Liver (tissue), 9 donors: Measurements from ENCODE around the gene CACNA1C. TPM values are rescaled to one million over a fixed set of nuclear protein-coding genes. Genes with fewer than 3 reads are reported as not detected.

Source experiments
- DNase-seq: peaks from one replicate; pipeline ENCODE4 v3.0.0-alpha.2; 2017; ENCODE audit warnings: low spot score
- H3K27ac ChIP-seq, 2 donors: one replicate each; pipeline ENCODE4 v1.7.0; 2013; ENCODE audit warnings: inconsistent platforms in 2 of 2, low read length in 2 of 2, control low read depth in 1 of 2, low read depth in 1 of 2, mild to moderate bottlenecking in 1 of 2
- H3K27me3 ChIP-seq, 4 donors: one replicate each; pipeline versions ENCODE4 v1.6.1 to v1.7.0; 2013; ENCODE audit warnings: low read length in 3 of 4, inconsistent platforms in 1 of 4, mild to moderate bottlenecking in 1 of 4, moderate library complexity in 1 of 4; ENCODE audit not compliant: control insufficient read depth in 4 of 4, insufficient read depth in 4 of 4
- H3K36me3 ChIP-seq, 4 donors: one replicate each; pipeline versions ENCODE4 v1.6.1 to v1.7.0; 2013; ENCODE audit warnings: low read length in 3 of 4, mild to moderate bottlenecking in 3 of 4, low read depth in 1 of 4, moderate library complexity in 1 of 4; ENCODE audit not compliant: control insufficient read depth in 4 of 4, insufficient read depth in 3 of 4
- H3K4me1 ChIP-seq, 4 donors: one replicate each; pipeline versions ENCODE4 v1.6.1 to v1.7.0; 2013; ENCODE audit warnings: low read length in 3 of 4, mild to moderate bottlenecking in 3 of 4, moderate library complexity in 1 of 4; ENCODE audit not compliant: control insufficient read depth in 4 of 4, insufficient read depth in 4 of 4
- H3K4me3 ChIP-seq, 3 donors: one replicate each; pipeline versions ENCODE4 v1.6.1 to v1.7.0; 2013; ENCODE audit warnings: low read length in 3 of 3, control low read depth in 1 of 3, low read depth in 1 of 3, mild to moderate bottlenecking in 1 of 3
- H3K9ac ChIP-seq, 2 donors: one replicate each; pipeline ENCODE4 v1.7.0; 2013; ENCODE audit warnings: low read length in 2 of 2, mild to moderate bottlenecking in 2 of 2, moderate library complexity in 2 of 2, control low read depth in 1 of 2, low read depth in 1 of 2
- H3K9me3 ChIP-seq, 4 donors: one replicate each; pipeline versions ENCODE4 v1.6.1 to v1.7.0; 2013; ENCODE audit warnings: low read length in 3 of 4; ENCODE audit not compliant: control insufficient read depth in 4 of 4
- ATF3 ChIP-seq: IDR thresholded peaks from 2 replicates; pipeline ENCODE4 v1.6.1; 2016; ENCODE audit warnings: antibody characterized with exemption
- CTCF ChIP-seq: fragments of 150-350 bp; IDR thresholded peaks from 2 replicates; pipeline ENCODE4 v1.5.1; 2017; ENCODE audit warnings: improper control_type of control experiment, low read depth, low read length; ENCODE audit not compliant: missing input control
- EGR1 ChIP-seq, 2 donors: IDR thresholded peaks; 2 replicates each; pipeline ENCODE4 v1.6.1; 2016 to 2018; ENCODE audit warnings: antibody characterized with exemption in 2 of 2, low read depth in 2 of 2
- FOXA1 ChIP-seq: IDR thresholded peaks from 2 replicates; pipeline ENCODE4 v1.6.1; 2016; ENCODE audit warnings: antibody characterized with exemption
- FOXA2 ChIP-seq: IDR thresholded peaks from 2 replicates; pipeline ENCODE4 v1.6.1; 2016; ENCODE audit warnings: antibody characterized with exemption
- GABPA ChIP-seq, 2 donors: IDR thresholded peaks in 1 of 2; conservative IDR thresholded peaks in 1 of 2; 2 replicates each; pipeline ENCODE4 v1.6.1; 2016; ENCODE audit warnings: antibody characterized with exemption in 2 of 2, mild to moderate bottlenecking in 1 of 2, moderate library complexity in 1 of 2
- HNF4A ChIP-seq, 2 donors: conservative IDR thresholded peaks; 2 replicates each; pipeline ENCODE4 v1.6.1; 2016; ENCODE audit warnings: antibody characterized with exemption in 2 of 2, mild to moderate bottlenecking in 2 of 2
- HNF4G ChIP-seq: IDR thresholded peaks from 2 replicates; pipeline ENCODE4 v1.6.1; 2016; ENCODE audit warnings: antibody characterized with exemption
- JUND ChIP-seq, 2 donors: IDR thresholded peaks; 2 replicates each; pipeline ENCODE4 v1.6.1; 2016; ENCODE audit warnings: antibody characterized with exemption in 2 of 2
- MAX ChIP-seq: IDR thresholded peaks from 2 replicates; pipeline ENCODE4 v1.6.1; 2016; ENCODE audit warnings: antibody characterized with exemption
- NR2F2 ChIP-seq: IDR thresholded peaks from 2 replicates; pipeline ENCODE4 v1.6.1; 2016; ENCODE audit warnings: antibody characterized with exemption
- RAD21 ChIP-seq, 2 donors: IDR thresholded peaks; 2 replicates each; pipeline ENCODE4 v1.6.1; 2016; ENCODE audit warnings: antibody characterized with exemption in 2 of 2, mild to moderate bottlenecking in 2 of 2
- REST ChIP-seq: IDR thresholded peaks from 2 replicates; pipeline ENCODE4 v1.6.1; 2016; ENCODE audit warnings: antibody characterized with exemption, mild to moderate bottlenecking
- RXRA ChIP-seq, 2 donors: IDR thresholded peaks; 2 replicates each; pipeline ENCODE4 v1.6.1; 2017 to 2018; ENCODE audit warnings: antibody characterized with exemption in 2 of 2, mild to moderate bottlenecking in 1 of 2
- SP1 ChIP-seq: IDR thresholded peaks from 2 replicates; pipeline ENCODE4 v1.6.1; 2018; ENCODE audit warnings: antibody characterized with exemption, mild to moderate bottlenecking
- TAF1 ChIP-seq: conservative IDR thresholded peaks from 2 replicates; pipeline ENCODE4 v1.6.1; 2016; ENCODE audit warnings: antibody characterized with exemption, mild to moderate bottlenecking
- YY1 ChIP-seq: IDR thresholded peaks from 2 replicates; pipeline ENCODE4 v1.6.1; 2016; ENCODE audit warnings: antibody characterized with exemption, mild to moderate bottlenecking
- ZBTB33 ChIP-seq: IDR thresholded peaks from 2 replicates; pipeline ENCODE4 v1.6.1; 2016; ENCODE audit warnings: antibody characterized with exemption
- WGBS: extraction: QIAGEN DNeasy Blood & Tissue Kit; methylation state at CpG from one replicate; pipeline ENCODE4 v1.1.7; 2013; 5-methylcytosine and 5-hydroxymethylcytosine counted together
- polyA plus RNA-seq, 2 donors: library from polyadenylated mRNA; stranded (reverse) in 1 of 2; unstranded in 1 of 2; fragments of 200-250 nt in 1 of 2; fragments of >200 nt in 1 of 2; fragmentation: Nextera tagmentation in 1 of 2; extraction: Ambion mirVana in 1 of 2; gene quantifications; one replicate each; pipeline versions ENCODE4 v1.2.1 to v1.2.3, GENCODE V29; 2013 to 2015
- total RNA-seq, 2 donors: library from RNA; depleted of rRNA; stranded (reverse); fragments of >200 nt; gene quantifications; one replicate each; pipeline ENCODE4 v1.2.3, GENCODE V29; 2014
- donor health status: healthy.
- donor health status: healthy.
- donor health status: healthy.
- donor health status: healthy.
- donor health status: healthy.

CACNA1C gene
- total and polyA plus RNA-seq, 4 donors: 0.23 to 1.9 (median 0.41) TPM

- no peak overlapping the region for H3K27ac ChIP-seq
- no peak overlapping the region for H3K9ac ChIP-seq
- WGBS: 78% methylated on average over 13 of the region's 13 CpGs
- no peaks in the 10 kb centered on the region for H3K36me3 ChIP-seq
- H3K9me3 ChIP-seq: no peaks in the 10 kb centered on the region
- no peak overlapping the region for H3K4me3 ChIP-seq
- TF ChIP-seq ZBTB33: no peak
- H3K4me1 ChIP-seq: no peaks in the 10 kb centered on the region
- no peak for DNase-seq
- H3K27me3 ChIP-seq: no peaks in the 10 kb centered on the region
Measured at GRCh38 chr12:2541631-2542204, 488.9 kb downstream of the CACNA1C start.

GRCh38 chr12:2543801-2544200, 491.0 kb downstream of the CACNA1C start:
- no peaks in the 10 kb centered on the region for H3K36me3 ChIP-seq
- H3K27me3 ChIP-seq: no peaks in the 10 kb centered on the region
- no peaks in the 10 kb centered on the region for H3K9me3 ChIP-seq
- H3K9ac ChIP-seq: no peak overlapping the region
- no peak for DNase-seq
- TF ChIP-seq YY1: no peak
- no peak for TF ChIP-seq CTCF
- no peak for TF ChIP-seq ATF3
- TF ChIP-seq HNF4G: no peak
- no peak for TF ChIP-seq ZBTB33
- no peak for TF ChIP-seq FOXA1
- TF ChIP-seq SP1: no peak
- no peak for TF ChIP-seq HNF4A (conservative IDR thresholded peaks at IDR 0.05)
- no peak for TF ChIP-seq RAD21 (IDR thresholded peaks at IDR 0.05)
- no peak for TF ChIP-seq EGR1 (IDR thresholded peaks at IDR 0.05; ENCODE audit: low read depth in 2 of 2)
- TF ChIP-seq GABPA (IDR thresholded peaks at IDR 0.05 in 1 of 2, conservative IDR thresholded peaks at IDR 0.05 in 1 of 2): no peak
- TF ChIP-seq TAF1: no peak
- TF ChIP-seq JUND (IDR thresholded peaks at IDR 0.05): no peak
- TF ChIP-seq REST: no peak
- TF ChIP-seq FOXA2: no peak
- TF ChIP-seq NR2F2: no peak
- TF ChIP-seq MAX: no peak
- no peak for TF ChIP-seq RXRA (IDR thresholded peaks at IDR 0.05)
- no peaks in the 10 kb centered on the region for H3K4me1 ChIP-seq
- no peak overlapping the region for H3K4me3 ChIP-seq
- H3K27ac ChIP-seq: no peak overlapping the region
- WGBS: 62% methylated on average over 3 of the region's 3 CpGs
